Thymus (tissue), 11 donors: Measurements from ENCODE around the gene HM13. TPM values are rescaled to one million over a fixed set of nuclear protein-coding genes. Genes with fewer than 3 reads are reported as not detected.
"Not testable (repeated sequence)": the region's sequence is repeated elsewhere in the genome, so short reads cannot be mapped to it uniquely, and the experiment has no call there.

Experiments used
- DNase-seq, 9 donors: peaks; one replicate each; pipeline ENCODE4 v3.0.0-alpha.2; 2013; ENCODE audit warnings: low spot score in 9 of 9, low read depth in 6 of 9, missing footprints in 1 of 9
- H3K27ac ChIP-seq, 2 donors: one replicate each; pipeline ENCODE4 v1.5.1; 2013; ENCODE audit warnings: control low read depth in 1 of 2, low read depth in 1 of 2, low read length in 1 of 2, mild to moderate bottlenecking in 1 of 2, moderate library complexity in 1 of 2
- H3K27me3 ChIP-seq, 2 donors: one replicate each; pipeline ENCODE4 v1.5.1; 2013; ENCODE audit warnings: low read length in 1 of 2; ENCODE audit not compliant: control insufficient read depth in 2 of 2, insufficient read depth in 1 of 2
- H3K36me3 ChIP-seq, 2 donors: one replicate each; pipeline ENCODE4 v1.5.1; 2013; ENCODE audit warnings: low read length in 1 of 2, mild to moderate bottlenecking in 1 of 2, moderate library complexity in 1 of 2; ENCODE audit not compliant: control insufficient read depth in 2 of 2, insufficient read depth in 2 of 2
- H3K4me1 ChIP-seq, 2 donors: one replicate each; pipeline ENCODE4 v1.5.1; 2013; ENCODE audit warnings: low read length in 2 of 2; ENCODE audit not compliant: control insufficient read depth in 2 of 2, insufficient read depth in 2 of 2
- H3K4me3 ChIP-seq, 2 donors: one replicate each; pipeline ENCODE4 v1.5.1; 2013; ENCODE audit warnings: low read length in 2 of 2, control low read depth in 1 of 2, mild to moderate bottlenecking in 1 of 2
- H3K9me3 ChIP-seq, 2 donors: one replicate each; pipeline ENCODE4 v1.5.1; 2013; ENCODE audit warnings: low read length in 1 of 2, mild to moderate bottlenecking in 1 of 2; ENCODE audit not compliant: control insufficient read depth in 2 of 2, insufficient read depth in 1 of 2
- WGBS: extraction: QIAGEN DNeasy Blood & Tissue Kit; methylation state at CpG from one replicate; pipeline ENCODE4 v1.1.7; 2013; 5-methylcytosine and 5-hydroxymethylcytosine counted together
- polyA plus RNA-seq: library from polyadenylated mRNA; stranded (reverse); fragments of 200-250 nt; gene quantifications from one replicate; pipeline ENCODE4 v1.2.3, GENCODE V29; 2013
- total RNA-seq: library from RNA; stranded (reverse); fragments of 120-200 nt; gene quantifications from one replicate; pipeline ENCODE4 v1.2.4, GENCODE V29; 2013
- donor health status: healthy.

Gene HM13
- total and polyA plus RNA-seq, 2 donors = 23.9 to 87.5 TPM

- not testable (repeated sequence) for H3K9me3 ChIP-seq, DNase-seq, H3K27ac ChIP-seq, H3K27me3 ChIP-seq, H3K4me3 ChIP-seq
- WGBS = 95% methylated on average over 5 of the region's 5 CpGs
- Histone ChIP-seq H3K36me3 (peaks cover 31 to 44% of the 10 kb centered on the region in 2 donors), H3K4me1 (peaks cover 3 to 37% of the 10 kb centered on the region in 2 donors)
Observed at GRCh38 chr20:31545621-31546040, 31.4 kb downstream of the HM13 start.

DNA sequence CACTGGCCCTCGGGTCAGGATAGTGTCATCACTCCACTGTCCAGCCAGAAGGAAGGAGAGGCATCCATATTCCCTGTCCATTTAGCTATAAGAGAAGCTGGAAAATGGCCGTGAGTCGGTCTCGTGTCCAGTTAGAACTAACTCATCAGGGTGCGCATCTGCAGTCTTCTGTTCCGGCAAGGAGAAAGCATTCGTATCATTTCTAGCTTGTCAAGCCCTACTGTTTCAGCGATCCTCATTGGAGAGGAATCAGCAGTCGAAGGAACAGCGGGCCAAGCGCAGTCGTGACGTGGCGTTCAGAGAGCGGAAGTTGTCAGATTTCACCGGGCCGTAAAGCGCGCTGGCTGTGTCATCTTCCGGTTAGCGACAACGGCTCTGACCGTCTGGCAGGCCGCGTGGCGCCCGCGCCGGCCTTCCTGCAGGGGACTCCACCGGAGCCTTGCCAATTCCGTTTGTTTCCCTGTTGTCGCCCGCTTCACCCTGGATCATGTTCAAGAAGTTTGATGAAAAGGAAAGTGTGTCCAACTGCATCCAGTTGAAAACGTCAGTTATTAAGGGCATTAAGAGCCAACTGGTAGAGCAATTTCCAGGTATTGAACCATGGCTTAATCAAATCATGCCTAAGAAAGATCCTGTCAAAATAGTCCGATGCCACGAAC is 32.9 kb downstream of the HM13 start:
- Histone ChIP-seq H3K4me3 (peak overlapping the region; percentile 58 to 62), H3K36me3 (peaks cover 38 to 54% of the 10 kb centered on the region in 2 donors), H3K9me3 (no peaks in the 10 kb centered on the region), H3K27me3 (no peaks in the 10 kb centered on the region), H3K27ac (peak overlapping the region; percentile 88 to 89), H3K4me1 (peaks cover under 1 to 31% of the 10 kb centered on the region in 2 donors)
- WGBS = 51% methylated on average over 36 of the region's 36 CpGs
- DNase-seq = peak in 8 of 9 donors; percentile 59 to 89 (median 74)

- Histone ChIP-seq H3K36me3 (peaks cover 36 to 59% of the 10 kb centered on the region in 2 donors), H3K4me3 (peak overlapping the region; percentile 58 to 62), H3K9me3 (no peaks in the 10 kb centered on the region), H3K4me1 (peaks cover 0 to 24% of the 10 kb centered on the region in 2 donors), H3K27ac (peak overlapping the region; percentile 25 to 89), H3K27me3 (no peaks in the 10 kb centered on the region)
- WGBS = 63% methylated on average over 6 of the region's 6 CpGs
- DNase-seq = no peak
Observed at GRCh38 chr20:31547720-31548298, 33.6 kb downstream of the HM13 start.

DNA sequence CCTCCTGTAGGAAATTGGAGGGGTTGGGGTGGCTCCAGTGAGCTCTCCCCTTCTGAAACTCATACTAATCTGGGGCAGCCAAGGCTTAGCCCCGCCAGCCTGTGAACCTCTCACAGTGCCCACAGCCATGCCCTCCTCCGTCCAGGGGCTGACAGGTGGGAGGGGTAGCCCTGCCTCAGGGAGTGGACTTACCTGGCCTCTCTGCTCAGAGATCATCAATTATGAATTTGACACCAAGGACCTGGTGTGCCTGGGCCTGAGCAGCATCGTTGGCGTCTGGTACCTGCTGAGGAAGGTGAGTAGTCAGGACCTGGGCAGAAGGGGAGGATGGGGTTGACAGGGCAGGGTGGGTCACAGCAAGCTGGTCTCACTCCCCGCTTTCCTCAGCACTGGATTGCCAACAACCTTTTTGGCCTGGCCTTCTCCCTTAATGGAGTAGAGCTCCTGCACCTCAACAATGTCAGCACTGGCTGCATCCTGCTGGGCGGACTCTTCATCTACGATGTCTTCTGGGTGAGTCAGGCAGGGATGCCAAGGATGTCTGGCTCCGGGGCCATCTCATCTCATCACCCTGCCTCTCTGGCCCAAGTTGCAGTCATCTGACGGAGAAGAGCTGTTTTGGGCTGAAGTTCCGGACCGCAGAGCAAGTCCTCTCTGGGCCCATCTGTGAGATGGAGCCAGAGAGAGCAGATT is 34.7 kb downstream of the HM13 start:
- Histone ChIP-seq H3K27me3 (no peaks in the 10 kb centered on the region), H3K4me1 (peaks cover 0 to 17% of the 10 kb centered on the region in 2 donors), H3K4me3 (no peak overlapping the region), H3K9me3 (no peaks in the 10 kb centered on the region), H3K36me3 (peaks cover 36 to 64% of the 10 kb centered on the region in 2 donors), H3K27ac (no peak overlapping the region)
- DNase-seq = no peak
- 91% methylated on average over 11 of the region's 11 CpGs for WGBS

GRCh38 chr20:31549513-31549880 is 35.3 kb downstream of the HM13 start:
- no peak for DNase-seq
- no peaks in the 10 kb centered on the region for H3K9me3 ChIP-seq
- peaks cover 0 to 12% of the 10 kb centered on the region in 2 donors for H3K4me1 ChIP-seq
- WGBS = 95% methylated on average over 5 of the region's 5 CpGs
- peaks cover 36 to 64% of the 10 kb centered on the region in 2 donors for H3K36me3 ChIP-seq
- no peaks in the 10 kb centered on the region for H3K27me3 ChIP-seq
- H3K27ac ChIP-seq = no peak overlapping the region
- no peak overlapping the region for H3K4me3 ChIP-seq

DNA sequence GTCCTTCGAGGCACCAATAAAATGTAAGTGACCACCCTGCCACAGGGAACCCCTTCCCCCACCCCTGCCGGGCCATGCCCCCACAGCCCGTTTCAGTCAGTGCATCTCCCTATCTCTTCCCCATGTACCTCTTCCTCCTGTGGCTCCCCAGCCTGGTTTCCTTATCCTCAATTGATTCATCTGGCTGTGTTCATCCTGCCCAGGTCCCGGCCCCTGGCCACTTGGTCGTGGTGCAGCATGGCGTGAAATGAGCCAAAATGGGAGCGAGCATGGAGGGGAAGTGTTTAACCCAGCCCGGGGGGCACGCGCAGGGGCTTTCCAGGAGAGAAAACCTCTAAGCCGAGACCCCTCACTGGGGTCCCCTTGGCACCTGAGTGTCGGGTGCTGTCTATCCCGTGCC is 35.9 kb downstream of the HM13 start:
- no peaks in the 10 kb centered on the region for H3K9me3 ChIP-seq
- H3K4me3 ChIP-seq = no peak overlapping the region
- H3K27ac ChIP-seq = no peak overlapping the region
- DNase-seq = no peak
- H3K4me1 ChIP-seq = peaks cover 0 to 10% of the 10 kb centered on the region in 2 donors
- peaks cover 41 to 64% of the 10 kb centered on the region in 2 donors for H3K36me3 ChIP-seq
- 97% methylated on average over 13 of the region's 13 CpGs for WGBS
- H3K27me3 ChIP-seq = no peaks in the 10 kb centered on the region

- Histone ChIP-seq H3K4me1 (peaks cover 0 to 9% of the 10 kb centered on the region in 2 donors), H3K27ac (no peak overlapping the region), H3K4me3 (no peak overlapping the region), H3K36me3 (peaks cover 44 to 68% of the 10 kb centered on the region in 2 donors), H3K9me3 (no peaks in the 10 kb centered on the region), H3K27me3 (no peaks in the 10 kb centered on the region)
- WGBS = 95% methylated on average over 11 of the region's 11 CpGs
- no peak for DNase-seq
Observed at GRCh38 chr20:31551163-31552081, 37.2 kb downstream of the HM13 start.

DNA sequence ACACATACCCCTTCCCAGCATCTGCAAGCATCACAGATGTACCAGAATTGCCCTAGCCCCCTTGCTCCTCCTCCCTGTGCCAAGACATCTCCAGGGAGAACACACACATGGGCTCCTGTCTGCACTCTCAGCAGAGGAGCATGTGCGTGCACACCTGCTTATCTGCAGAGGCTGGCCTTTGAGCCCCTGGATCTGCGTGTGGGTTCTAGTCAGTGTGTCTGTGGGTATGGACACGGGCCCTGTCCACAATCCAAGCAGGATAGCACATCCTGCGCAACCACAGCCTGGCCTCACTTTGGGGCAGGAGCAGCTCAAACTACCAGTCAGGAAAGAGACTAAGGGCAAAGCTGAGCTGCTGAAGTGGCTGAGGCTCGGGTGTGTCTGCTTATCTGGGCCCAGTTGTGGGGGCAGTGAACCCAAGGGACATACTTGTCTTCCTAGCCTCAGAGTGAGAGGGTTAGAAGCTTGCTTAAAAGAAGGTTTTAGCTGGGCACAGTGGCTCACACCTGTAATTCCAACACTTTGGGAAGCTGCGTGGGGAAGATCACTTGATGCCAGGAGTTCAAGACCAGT is 41.0 kb downstream of the HM13 start:
- Histone ChIP-seq H3K4me3 (no peak overlapping the region), H3K27me3 (no peaks in the 10 kb centered on the region), H3K36me3 (peaks cover 27 to 50% of the 10 kb centered on the region in 2 donors), H3K4me1 (peaks cover 0 to 1% of the 10 kb centered on the region in 2 donors), H3K9me3 (no peaks in the 10 kb centered on the region), H3K27ac (no peak overlapping the region)
- DNase-seq = no peak
- WGBS = 80% methylated on average over 6 of the region's 6 CpGs
